Smooth muscle cell (in vitro differentiated cells): Measurements from ENCODE around the gene ZNF438. TPM values are rescaled to one million over a fixed set of nuclear protein-coding genes. Genes with fewer than 3 reads are reported as not detected.

Experiments used
- DNase-seq: peaks from one replicate; lab custom pipeline; 2025; ENCODE audit not compliant: unreplicated experiment; lab: John Stamatoyannopoulos, UW
- H2AFZ ChIP-seq: fragments of 200-600 bp; sonication (generic); 2 replicates; pipeline ENCODE4 v1.6.0; 2016; ENCODE audit warnings: antibody characterized with exemption, low read depth, mild to moderate bottlenecking
- H3F3A ChIP-seq: fragments of 200-600 bp; sonication (generic); 2 replicates; pipeline ENCODE4 v1.6.0; 2017; ENCODE audit warnings: antibody characterized with exemption, low read depth
- H3K27ac ChIP-seq: fragments of 200-600 bp; sonication (generic); 2 replicates; pipeline ENCODE4 v1.5.1; 2016; ENCODE audit warnings: low read depth, mild to moderate bottlenecking
- H3K27me3 ChIP-seq: fragments of 200-600 bp; sonication (generic); 2 replicates; pipeline ENCODE4 v1.6.1; 2016; ENCODE audit warnings: low read depth, mild to moderate bottlenecking
- H3K36me3 ChIP-seq: fragments of 200-600 bp; sonication (generic); 2 replicates; pipeline ENCODE4 v1.5.1; 2016; ENCODE audit warnings: low read depth
- H3K4me1 ChIP-seq: fragments of 200-600 bp; sonication (generic); 2 replicates; pipeline ENCODE4 v1.5.1; 2016; ENCODE audit warnings: low read depth
- H3K4me2 ChIP-seq: fragments of 200-600 bp; sonication (generic); 2 replicates; pipeline ENCODE4 v1.6.0; 2016; ENCODE audit warnings: mild to moderate bottlenecking
- H3K4me3 ChIP-seq: fragments of 200-600 bp; sonication (generic); 2 replicates; pipeline ENCODE4 v1.5.1; 2016; ENCODE audit warnings: mild to moderate bottlenecking
- H3K79me2 ChIP-seq: fragments of 200-600 bp; sonication (generic); 2 replicates; pipeline ENCODE4 v1.6.0; 2016; ENCODE audit warnings: low read depth, mild to moderate bottlenecking
- H3K9ac ChIP-seq: fragments of 200-600 bp; sonication (generic); 2 replicates; pipeline ENCODE4 v1.6.0; 2016; ENCODE audit warnings: low read depth
- H3K9me3 ChIP-seq: fragments of 200-600 bp; sonication (generic); replicated peaks from 2 replicates; pipeline ENCODE4 v1.5.1; 2016; ENCODE audit warnings: low read depth
- H4K20me1 ChIP-seq: fragments of 200-600 bp; sonication (generic); 2 replicates; pipeline ENCODE4 v1.6.0; 2016; ENCODE audit warnings: low read depth
- WGBS: methylation state at CpG from one replicate; pipeline ENCODE4 v1.1.7; 2016; ENCODE audit warnings: low lambda C conversion rate; 5-methylcytosine and 5-hydroxymethylcytosine counted together
- polyA plus RNA-seq: library from polyadenylated mRNA; unstranded; fragments of >200 nt; fragmentation: Nextera tagmentation; extraction: Ambion mirVana; gene quantifications from 2 replicates; pipeline ENCODE4 v1.2.1, GENCODE V29; 2016
- total RNA-seq: library from RNA; depleted of rRNA; stranded (reverse); fragments of >200 nt; gene quantifications from 2 replicates; pipeline ENCODE4 v1.2.3, GENCODE V29; 2014
- TF ChIP-seq, protein P1 (sequence below): fragments of 200-600 bp; sonication (generic); IDR thresholded peaks from 2 replicates; pipeline ENCODE4 v1.5.1; 2017; ENCODE audit warnings: borderline replicate concordance, mild to moderate bottlenecking, antibody characterized with exemption; ENCODE audit not compliant: insufficient read depth, poor library complexity, severe bottlenecking

ZNF438 gene
- total and polyA plus RNA-seq, 2 experiments from 2014 or later, result 2.8 to 3.4 TPM

DNA sequence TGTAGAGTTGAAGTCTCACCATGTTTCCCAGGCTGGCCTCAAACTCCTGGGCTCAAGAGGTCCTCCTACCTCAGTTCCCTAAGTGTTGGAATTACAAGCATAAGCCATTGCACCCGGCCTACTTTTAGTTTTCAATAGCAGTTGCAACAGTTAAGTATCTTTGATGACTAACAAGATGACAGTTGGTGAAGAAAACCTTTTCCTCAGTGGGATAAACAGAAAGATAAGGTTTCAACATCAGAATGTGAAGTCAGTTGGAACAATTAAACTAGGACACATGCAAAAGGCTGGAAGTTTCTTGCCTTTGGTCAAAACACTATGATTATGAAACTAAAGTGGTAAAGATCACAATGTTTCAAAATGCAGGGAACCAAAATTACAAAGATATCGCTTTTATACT, 169.2 kb downstream of the ZNF438 start:
- 53% methylated on average over 2 of the region's 2 CpGs for WGBS
- Histone ChIP-seq H3F3A (peaks cover 9% of the 10 kb centered on the region), H4K20me1 (no peaks in the 10 kb centered on the region), H3K36me3 (no peaks in the 10 kb centered on the region), H3K9me3 (no peaks in the 10 kb centered on the region), H3K27ac (peak overlapping the region; percentile 53), H3K4me3 (no peak overlapping the region), H3K79me2 (no peaks in the 10 kb centered on the region), H2AFZ (no peak overlapping the region), H3K4me2 (peak overlapping the region; percentile 74), H3K4me1 (peaks cover 13% of the 10 kb centered on the region), H3K9ac (no peak overlapping the region), H3K27me3 (no peaks in the 10 kb centered on the region)
- DNase-seq, result no peak
- TF ChIP-seq, protein P1, sequence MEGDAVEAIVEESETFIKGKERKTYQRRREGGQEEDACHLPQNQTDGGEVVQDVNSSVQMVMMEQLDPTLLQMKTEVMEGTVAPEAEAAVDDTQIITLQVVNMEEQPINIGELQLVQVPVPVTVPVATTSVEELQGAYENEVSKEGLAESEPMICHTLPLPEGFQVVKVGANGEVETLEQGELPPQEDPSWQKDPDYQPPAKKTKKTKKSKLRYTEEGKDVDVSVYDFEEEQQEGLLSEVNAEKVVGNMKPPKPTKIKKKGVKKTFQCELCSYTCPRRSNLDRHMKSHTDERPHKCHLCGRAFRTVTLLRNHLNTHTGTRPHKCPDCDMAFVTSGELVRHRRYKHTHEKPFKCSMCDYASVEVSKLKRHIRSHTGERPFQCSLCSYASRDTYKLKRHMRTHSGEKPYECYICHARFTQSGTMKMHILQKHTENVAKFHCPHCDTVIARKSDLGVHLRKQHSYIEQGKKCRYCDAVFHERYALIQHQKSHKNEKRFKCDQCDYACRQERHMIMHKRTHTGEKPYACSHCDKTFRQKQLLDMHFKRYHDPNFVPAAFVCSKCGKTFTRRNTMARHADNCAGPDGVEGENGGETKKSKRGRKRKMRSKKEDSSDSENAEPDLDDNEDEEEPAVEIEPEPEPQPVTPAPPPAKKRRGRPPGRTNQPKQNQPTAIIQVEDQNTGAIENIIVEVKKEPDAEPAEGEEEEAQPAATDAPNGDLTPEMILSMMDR, result no peak

DNA sequence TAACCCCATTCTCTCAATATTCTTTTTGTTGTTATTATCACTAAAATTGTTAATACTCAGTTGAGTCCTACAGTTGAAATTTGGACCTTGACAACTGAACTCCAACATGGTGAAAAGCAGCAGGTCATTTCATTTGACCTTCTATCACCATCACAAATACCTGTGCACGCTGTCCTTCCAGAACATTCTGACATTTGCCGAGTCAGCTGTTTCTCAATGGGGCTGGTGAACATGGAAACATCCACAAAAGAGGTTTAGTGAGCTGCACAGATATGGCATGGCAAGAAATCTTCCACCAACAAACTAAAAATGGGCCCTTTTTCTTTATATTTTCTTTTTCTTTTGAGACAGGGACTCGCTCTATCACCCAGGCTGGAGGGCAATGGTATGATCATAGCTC, 169.7 kb downstream of the ZNF438 start:
- Histone ChIP-seq H3K27ac (peak overlapping the region; percentile 53), H3K4me2 (no peak overlapping the region), H3F3A (peaks cover 9% of the 10 kb centered on the region), H4K20me1 (no peaks in the 10 kb centered on the region), H3K9ac (no peak overlapping the region), H3K27me3 (no peaks in the 10 kb centered on the region), H2AFZ (no peak overlapping the region), H3K4me1 (peaks cover 13% of the 10 kb centered on the region), H3K79me2 (no peaks in the 10 kb centered on the region), H3K4me3 (no peak overlapping the region), H3K9me3 (no peaks in the 10 kb centered on the region), H3K36me3 (no peaks in the 10 kb centered on the region)
- TF ChIP-seq, protein P1, result no peak
- WGBS, result 95% methylated on average over 3 of the region's 3 CpGs
- DNase-seq, result no peak

DNA sequence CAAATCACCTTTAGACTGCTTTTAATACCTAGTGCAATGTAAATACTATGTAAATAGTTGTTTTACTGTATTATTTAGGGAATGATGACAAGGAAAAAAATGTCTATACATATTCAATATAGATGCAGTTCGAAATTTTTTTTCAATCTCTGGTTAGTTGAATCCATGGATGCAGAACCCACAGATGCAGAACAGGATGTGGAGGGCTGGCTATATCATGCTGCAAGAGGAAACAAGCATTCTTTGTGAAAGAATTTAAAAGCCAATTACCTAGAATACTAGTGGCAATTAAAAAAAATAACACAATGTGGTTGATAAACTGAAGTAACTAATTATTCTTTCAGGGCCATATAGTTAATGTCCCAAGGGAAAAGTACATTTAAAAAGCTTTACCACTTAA, 170.4 kb downstream of the ZNF438 start:
- no peak overlapping the region for H3K4me2 ChIP-seq
- no peak overlapping the region for H2AFZ ChIP-seq
- no peaks in the 10 kb centered on the region for H3K9me3 ChIP-seq
- H4K20me1 ChIP-seq, result no peaks in the 10 kb centered on the region
- TF ChIP-seq, protein P1, result no peak
- H3K79me2 ChIP-seq, result no peaks in the 10 kb centered on the region
- peaks cover 13% of the 10 kb centered on the region for H3K4me1 ChIP-seq
- 90% methylated on average over 1 of the region's 1 CpG for WGBS
- DNase-seq, result no peak
- H3K27me3 ChIP-seq, result no peaks in the 10 kb centered on the region
- no peak overlapping the region for H3K27ac ChIP-seq
- H3K9ac ChIP-seq, result no peak overlapping the region
- H3F3A ChIP-seq, result peaks cover 8% of the 10 kb centered on the region
- no peak overlapping the region for H3K4me3 ChIP-seq
- no peaks in the 10 kb centered on the region for H3K36me3 ChIP-seq

DNA sequence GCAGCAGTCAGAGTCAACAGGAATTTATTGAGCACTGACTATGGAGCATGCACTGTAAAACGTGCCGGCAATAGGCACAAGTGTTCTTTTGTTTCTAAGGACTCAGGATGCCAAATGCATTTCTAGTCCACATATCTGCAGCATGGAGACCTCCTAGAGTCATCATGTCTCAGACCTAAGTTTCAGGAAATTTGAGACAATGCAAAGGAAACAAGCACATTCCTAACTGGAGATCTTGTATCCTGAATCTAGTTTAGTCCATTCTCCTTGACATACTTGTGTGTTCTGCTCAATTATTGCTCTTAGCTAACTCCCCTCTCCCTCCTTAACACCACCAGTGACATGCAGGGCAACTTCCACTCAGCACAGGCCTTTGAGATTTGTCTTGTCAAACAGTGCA, 173.2 kb downstream of the ZNF438 start:
- TF ChIP-seq, protein P1, result no peak
- no peaks in the 10 kb centered on the region for H3K79me2 ChIP-seq
- H4K20me1 ChIP-seq, result no peaks in the 10 kb centered on the region
- 75% methylated on average over 2 of the region's 2 CpGs for WGBS
- no peak overlapping the region for H3K4me2 ChIP-seq
- no peaks in the 10 kb centered on the region for H3K36me3 ChIP-seq
- H3K9me3 ChIP-seq, result no peaks in the 10 kb centered on the region
- H3K4me1 ChIP-seq, result peaks cover 4% of the 10 kb centered on the region
- no peak overlapping the region for H3K4me3 ChIP-seq
- no peak overlapping the region for H2AFZ ChIP-seq
- H3K27me3 ChIP-seq, result no peaks in the 10 kb centered on the region
- peaks cover 5% of the 10 kb centered on the region for H3F3A ChIP-seq
- H3K9ac ChIP-seq, result no peak overlapping the region
- H3K27ac ChIP-seq, result no peak overlapping the region
- DNase-seq, result no peak
